22Rv1 (cell line): ENCODE measurements around the gene PPP6R2.

Source experiments
- CTCF ChIP-seq: fragments of 450-650 bp; IDR thresholded peaks from 2 replicates; pipeline ENCODE4 v1.5.1; 2017; ENCODE audit warnings: mild to moderate bottlenecking
- ZFX ChIP-seq: fragments of 450-650 bp; IDR thresholded peaks from 2 replicates; pipeline ENCODE4 v1.6.1; 2017; ENCODE audit warnings: antibody characterized with exemption, borderline replicate concordance

DNA sequence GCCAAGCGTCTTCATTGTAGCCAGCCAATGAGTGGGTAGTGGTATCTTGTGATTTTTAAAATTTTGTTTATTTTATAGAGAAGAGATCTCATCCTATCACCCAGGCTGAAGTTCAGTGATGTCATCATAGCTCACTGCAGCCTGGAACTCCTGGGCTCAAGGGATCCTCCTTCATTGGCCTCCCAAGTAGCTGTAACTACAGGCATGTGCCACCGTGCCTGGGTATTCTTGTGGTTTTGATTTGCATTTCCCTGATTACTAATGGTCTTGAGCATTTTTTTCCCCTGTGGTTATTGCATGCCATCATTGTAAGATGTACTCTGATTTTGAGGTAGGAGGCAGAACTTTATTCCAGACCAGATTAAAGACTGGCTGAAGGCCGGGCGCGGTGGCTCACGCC is 13.9 kb upstream of the PPP6R2 start:
- TF ChIP-seq CTCF (no peak), ZFX (no peak)
